ENCODE measurements around the gene SLC12A7.

SLC12A7 gene

GRCh38 chr5:1119312-1119831 is 7.5 kb upstream of the SLC12A7 start:
- no peak for DNase-seq
- no peak for TF ChIP-seq CTCF (IDR thresholded peaks at IDR 0.05; ENCODE audit: low read depth, low read length)
- no peak overlapping the region for H3K4me3 ChIP-seq (ENCODE audit: low read depth, low read length)
- no peaks in the 10 kb centered on the region for H3K36me3 ChIP-seq
- H3K9me3 ChIP-seq: no peaks in the 10 kb centered on the region
- H3K4me1 ChIP-seq: peaks cover 35% of the 10 kb centered on the region
- H3K27me3 ChIP-seq: no peaks in the 10 kb centered on the region

DNA sequence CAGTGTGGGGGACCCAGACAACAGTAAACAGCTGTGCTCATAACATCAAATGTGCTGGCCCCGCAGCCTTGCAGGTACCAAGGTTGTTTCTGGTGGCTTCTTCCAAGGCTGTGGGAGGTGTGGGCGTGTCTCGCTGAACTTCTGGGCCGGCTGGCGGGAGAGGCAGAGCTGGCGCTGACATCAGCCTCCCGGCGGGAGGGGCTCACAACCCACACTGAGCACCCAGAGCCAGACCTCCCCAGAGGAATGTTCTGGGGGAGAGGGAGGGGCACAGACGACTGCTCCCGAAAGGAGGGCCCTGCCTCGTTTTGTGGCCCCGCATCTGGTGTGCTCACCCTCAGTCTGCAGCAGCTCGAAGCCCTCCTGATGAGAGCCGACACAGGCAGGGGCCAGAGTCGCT is 6.9 kb upstream of the SLC12A7 start:
- DNase-seq: peak; percentile 45
- H3K36me3 ChIP-seq: no peaks in the 10 kb centered on the region
- H3K27me3 ChIP-seq: no peaks in the 10 kb centered on the region
- no peaks in the 10 kb centered on the region for H3K9me3 ChIP-seq
- H3K4me1 ChIP-seq: peaks cover 29% of the 10 kb centered on the region
- no peak for TF ChIP-seq CTCF (IDR thresholded peaks at IDR 0.05; ENCODE audit: low read depth, low read length)
- no peak overlapping the region for H3K4me3 ChIP-seq (ENCODE audit: low read depth, low read length)

- peak; percentile 66 for DNase-seq
- Histone ChIP-seq H3K36me3 (no peaks in the 10 kb centered on the region), H3K9me3 (no peaks in the 10 kb centered on the region), H3K27me3 (no peaks in the 10 kb centered on the region), H3K4me3 (ENCODE audit: low read depth, low read length) (no peak overlapping the region), H3K4me1 (peaks cover 28% of the 10 kb centered on the region)
- TF ChIP-seq CTCF (IDR thresholded peaks at IDR 0.05; ENCODE audit: low read depth, low read length): no peak
Observed at GRCh38 chr5:1118231-1118698, 6.4 kb upstream of the SLC12A7 start.

- no peak for DNase-seq
- H3K27me3 ChIP-seq: no peaks in the 10 kb centered on the region
- H3K36me3 ChIP-seq: no peaks in the 10 kb centered on the region
- H3K9me3 ChIP-seq: no peaks in the 10 kb centered on the region
- no peak overlapping the region for H3K4me3 ChIP-seq (ENCODE audit: low read depth, low read length)
- peaks cover 28% of the 10 kb centered on the region for H3K4me1 ChIP-seq
- TF ChIP-seq CTCF (IDR thresholded peaks at IDR 0.05; ENCODE audit: low read depth, low read length): no peak
Observed at GRCh38 chr5:1116977-1117376, 5.1 kb upstream of the SLC12A7 start.

DNA sequence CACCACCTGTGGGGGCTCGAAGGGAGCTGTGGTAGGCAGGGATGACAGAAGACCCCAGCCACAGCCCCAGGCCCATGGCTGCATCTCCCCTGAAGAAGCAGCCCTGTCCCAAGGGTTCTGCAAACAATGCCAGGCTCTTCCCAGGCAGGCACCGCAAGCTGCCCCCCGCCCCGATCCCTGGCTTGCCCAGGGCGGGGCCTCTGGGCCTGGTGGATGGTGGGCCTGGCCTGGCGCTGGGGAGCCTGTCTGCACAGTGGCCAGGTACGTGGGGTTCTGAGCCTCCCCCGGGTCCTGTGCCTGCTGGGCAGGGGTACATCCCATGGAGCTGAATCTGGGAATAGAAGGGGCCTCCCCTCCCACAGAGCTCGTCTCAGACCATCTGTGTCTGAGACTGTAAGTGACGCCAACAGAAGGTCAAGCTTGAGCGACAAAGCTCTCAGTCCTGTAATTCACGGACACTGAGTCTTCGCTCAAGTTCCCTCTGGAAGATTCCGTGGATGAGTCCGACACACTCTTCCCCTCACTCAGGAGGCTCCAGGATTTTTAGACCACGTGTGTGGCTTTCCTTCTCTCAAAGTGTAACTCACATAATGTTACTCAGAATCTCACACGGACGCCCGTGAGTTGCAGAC is 4.4 kb upstream of the SLC12A7 start:
- Histone ChIP-seq H3K4me1 (peaks cover 27% of the 10 kb centered on the region), H3K4me3 (ENCODE audit: low read depth, low read length) (no peak overlapping the region), H3K9me3 (no peaks in the 10 kb centered on the region), H3K36me3 (no peaks in the 10 kb centered on the region), H3K27me3 (peaks cover 7% of the 10 kb centered on the region)
- TF ChIP-seq CTCF (IDR thresholded peaks at IDR 0.05; ENCODE audit: low read depth, low read length): no peak
- DNase-seq: no peak

- H3K4me1 ChIP-seq: peaks cover 22% of the 10 kb centered on the region
- H3K4me3 ChIP-seq (ENCODE audit: low read depth, low read length): no peak overlapping the region
- no peaks in the 10 kb centered on the region for H3K36me3 ChIP-seq
- no peak for TF ChIP-seq CTCF (IDR thresholded peaks at IDR 0.05; ENCODE audit: low read depth, low read length)
- no peak for DNase-seq
- peaks cover 7% of the 10 kb centered on the region for H3K27me3 ChIP-seq
- no peaks in the 10 kb centered on the region for H3K9me3 ChIP-seq
Observed at GRCh38 chr5:1115123-1115815, 3.4 kb upstream of the SLC12A7 start.

Measured in BE2C (cell line).